Body of pancreas (tissue), 4 donors: ENCODE measurements around the gene MMP14.
"Not testable (repeated sequence)": the region's sequence is repeated elsewhere in the genome, so short reads cannot be mapped to it uniquely, and the experiment has no call there.

Experiments used
- CTCF ChIP-seq, 7 experiments: fragments of 450-650 bp in 4 of 7; fragments of 200-600 bp in 3 of 7; sonication (generic) in 3 of 7; IDR thresholded peaks; one replicate each; pipeline ENCODE4 v1.5.1; 2016 to 2019; ENCODE audit warnings: antibody characterized with exemption in 7 of 7
- POLR2A ChIP-seq, 3 donors: fragments of 450-650 bp; IDR thresholded peaks; one replicate each; pipeline ENCODE4 v1.6.1; 2016; ENCODE audit warnings: antibody characterized with exemption in 3 of 3, mild to moderate bottlenecking in 2 of 3

- not testable (repeated sequence) for TF ChIP-seq CTCF, POLR2A (IDR thresholded peaks at IDR 0.05)
These were observed 42.8 kb upstream of the MMP14 start for GRCh38 chr14:22793550-22793949.
